Measurements from ENCODE around the gene PLCH1.
A peak's percentile ranks its signal among the peaks of the same experiment; 100 is the strongest.

Gene PLCH1

DNA sequence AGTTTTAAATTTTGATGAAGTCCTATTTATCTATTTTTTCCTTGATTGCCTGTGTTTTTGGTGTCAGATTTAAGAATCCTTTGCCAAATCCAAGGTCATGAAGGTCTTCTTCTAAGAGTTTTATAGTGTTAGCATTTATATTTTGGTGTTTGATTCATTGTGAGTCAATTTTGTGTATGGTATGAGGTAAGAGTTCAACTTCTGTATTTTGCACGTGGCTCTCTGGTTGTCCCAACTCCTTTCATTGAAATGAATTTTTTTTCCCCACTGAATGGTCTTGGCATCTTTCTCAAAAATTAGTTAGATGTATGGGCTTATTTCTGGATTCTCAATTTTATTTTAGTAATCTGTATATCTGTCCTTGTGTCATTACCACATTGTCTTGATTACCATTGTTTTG lies 394.3 kb downstream of the PLCH1 start:
- TF ChIP-seq, protein P1, sequence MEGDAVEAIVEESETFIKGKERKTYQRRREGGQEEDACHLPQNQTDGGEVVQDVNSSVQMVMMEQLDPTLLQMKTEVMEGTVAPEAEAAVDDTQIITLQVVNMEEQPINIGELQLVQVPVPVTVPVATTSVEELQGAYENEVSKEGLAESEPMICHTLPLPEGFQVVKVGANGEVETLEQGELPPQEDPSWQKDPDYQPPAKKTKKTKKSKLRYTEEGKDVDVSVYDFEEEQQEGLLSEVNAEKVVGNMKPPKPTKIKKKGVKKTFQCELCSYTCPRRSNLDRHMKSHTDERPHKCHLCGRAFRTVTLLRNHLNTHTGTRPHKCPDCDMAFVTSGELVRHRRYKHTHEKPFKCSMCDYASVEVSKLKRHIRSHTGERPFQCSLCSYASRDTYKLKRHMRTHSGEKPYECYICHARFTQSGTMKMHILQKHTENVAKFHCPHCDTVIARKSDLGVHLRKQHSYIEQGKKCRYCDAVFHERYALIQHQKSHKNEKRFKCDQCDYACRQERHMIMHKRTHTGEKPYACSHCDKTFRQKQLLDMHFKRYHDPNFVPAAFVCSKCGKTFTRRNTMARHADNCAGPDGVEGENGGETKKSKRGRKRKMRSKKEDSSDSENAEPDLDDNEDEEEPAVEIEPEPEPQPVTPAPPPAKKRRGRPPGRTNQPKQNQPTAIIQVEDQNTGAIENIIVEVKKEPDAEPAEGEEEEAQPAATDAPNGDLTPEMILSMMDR (IDR thresholded peaks at IDR 0.05; ENCODE audit: insufficient read depth, low read length, poor library complexity, severe bottlenecking) = no peak
- Histone ChIP-seq H3K27me3 (replicated peaks; ENCODE audit: control insufficient read depth, insufficient read depth, low read length) (no peaks in the 10 kb centered on the region), H3K36me3 (ENCODE audit: control insufficient read depth, insufficient read depth, low read length) (no peaks in the 10 kb centered on the region), H3K4me3 (replicated peaks; ENCODE audit: low read depth, low read length) (no peak overlapping the region)
- no peak for DNase-seq (ENCODE audit: extremely low read depth, insufficient read length)

- Histone ChIP-seq H3K27me3 (replicated peaks; ENCODE audit: control insufficient read depth, insufficient read depth, low read length) (no peaks in the 10 kb centered on the region), H3K4me3 (replicated peaks; ENCODE audit: low read depth, low read length) (no peak overlapping the region), H3K36me3 (ENCODE audit: control insufficient read depth, insufficient read depth, low read length) (no peaks in the 10 kb centered on the region)
- DNase-seq (ENCODE audit: extremely low read depth, insufficient read length) = no peak
- TF ChIP-seq, protein P1 (IDR thresholded peaks at IDR 0.05; ENCODE audit: insufficient read depth, low read length, poor library complexity, severe bottlenecking) = no peak
These were observed 397.0 kb downstream of the PLCH1 start for GRCh38 chr3:155347901-155348300.

GRCh38 chr3:155342344-155342743 lies 402.5 kb downstream of the PLCH1 start:
- TF ChIP-seq, protein P1 (IDR thresholded peaks at IDR 0.05; ENCODE audit: insufficient read depth, low read length, poor library complexity, severe bottlenecking) = no peak
- Histone ChIP-seq H3K4me3 (replicated peaks; ENCODE audit: low read depth, low read length) (no peak overlapping the region), H3K36me3 (ENCODE audit: control insufficient read depth, insufficient read depth, low read length) (no peaks in the 10 kb centered on the region), H3K27me3 (replicated peaks; ENCODE audit: control insufficient read depth, insufficient read depth, low read length) (no peaks in the 10 kb centered on the region)
- no peak for DNase-seq (ENCODE audit: extremely low read depth, insufficient read length)

DNA sequence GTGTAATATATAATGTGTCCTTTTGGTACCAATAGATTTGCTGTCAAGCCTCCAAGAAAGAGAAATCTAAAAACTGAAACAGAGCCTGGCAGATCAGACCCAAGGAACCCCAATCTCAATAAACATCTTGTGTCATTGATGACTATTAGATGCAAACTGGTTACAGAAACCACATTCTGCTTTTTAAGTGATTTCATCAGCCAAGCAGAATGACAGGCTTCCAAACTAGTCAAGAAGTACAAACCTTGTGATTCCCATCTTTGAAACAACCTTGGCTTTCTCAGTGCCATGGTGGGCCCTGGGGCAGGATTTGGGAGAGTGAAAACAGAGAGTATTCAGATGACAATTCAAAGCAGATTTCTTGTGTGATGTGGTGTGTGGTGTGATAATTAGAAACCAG lies 405.8 kb downstream of the PLCH1 start:
- no peaks in the 10 kb centered on the region for H3K36me3 ChIP-seq (ENCODE audit: control insufficient read depth, insufficient read depth, low read length)
- no peaks in the 10 kb centered on the region for H3K27me3 ChIP-seq (replicated peaks; ENCODE audit: control insufficient read depth, insufficient read depth, low read length)
- H3K4me3 ChIP-seq (replicated peaks; ENCODE audit: low read depth, low read length) = no peak overlapping the region
- DNase-seq (ENCODE audit: extremely low read depth, insufficient read length) = no peak
- TF ChIP-seq, protein P1 (IDR thresholded peaks at IDR 0.05; ENCODE audit: insufficient read depth, low read length, poor library complexity, severe bottlenecking) = no peak

GRCh38 chr3:155335724-155336354 lies 409.0 kb downstream of the PLCH1 start:
- no peaks in the 10 kb centered on the region for H3K27me3 ChIP-seq (replicated peaks; ENCODE audit: control insufficient read depth, insufficient read depth, low read length)
- TF ChIP-seq, protein P1 (IDR thresholded peaks at IDR 0.05; ENCODE audit: insufficient read depth, low read length, poor library complexity, severe bottlenecking) = no peak
- H3K4me3 ChIP-seq (replicated peaks; ENCODE audit: low read depth, low read length) = no peak overlapping the region
- no peaks in the 10 kb centered on the region for H3K36me3 ChIP-seq (ENCODE audit: control insufficient read depth, insufficient read depth, low read length)
- DNase-seq (ENCODE audit: extremely low read depth, insufficient read length) = peak; percentile 24
